GM12878 (cell line): ENCODE results near the gene THBS3. TPM values are rescaled to one million over a fixed set of nuclear protein-coding genes. Genes with fewer than 3 reads are reported as not detected.

Experiments
- BCL3 ChIP-seq: IDR thresholded peaks from 2 replicates; pipeline ENCODE4 v1.6.1; 2011; ENCODE audit warnings: borderline replicate concordance, low read depth, mild to moderate bottlenecking, moderate library complexity, low read length; ENCODE audit not compliant: insufficient read depth, poor library complexity, severe bottlenecking
- BMI1 ChIP-seq: fragments of 450-650 bp; IDR thresholded peaks from 2 replicates; pipeline ENCODE4 v1.6.1; 2016; ENCODE audit warnings: mild to moderate bottlenecking, moderate library complexity, borderline replicate concordance
- CBX3 ChIP-seq: fragments of 200-600 bp; sonication (generic); IDR thresholded peaks from 2 replicates; pipeline ENCODE4 v1.6.1; 2016; ENCODE audit warnings: low read depth, borderline replicate concordance
- CHD2 ChIP-seq: IDR thresholded peaks from 2 replicates; pipeline ENCODE4 v1.6.1; 2011; ENCODE audit warnings: low read depth, low read length, improper control_type of control experiment, borderline replicate concordance
- CREB1 ChIP-seq: IDR thresholded peaks from 2 replicates; pipeline ENCODE4 v1.6.1; 2012; ENCODE audit warnings: low read depth, mild to moderate bottlenecking, inconsistent platforms
- CUX1 ChIP-seq: IDR thresholded peaks from 2 replicates; pipeline ENCODE4 v1.6.1; 2012; ENCODE audit warnings: improper control_type of control experiment, low read depth, low read length; ENCODE audit not compliant: insufficient replicate concordance
- E2F8 ChIP-seq: fragments of 450-650 bp; IDR thresholded peaks from 2 replicates; pipeline ENCODE4 v1.6.1; 2018; ENCODE audit warnings: mild to moderate bottlenecking, low read depth, moderate library complexity; ENCODE audit not compliant: partially characterized antibody
- HSF1 ChIP-seq: fragments of 150-350 bp; IDR thresholded peaks from 2 replicates; pipeline ENCODE4 v1.6.1; 2014; ENCODE audit warnings: mild to moderate bottlenecking, low read depth, low read length
- LARP7 ChIP-seq: fragments of 450-650 bp; IDR thresholded peaks from 2 replicates; pipeline ENCODE4 v1.6.1; 2017; ENCODE audit warnings: mild to moderate bottlenecking
- POLR2AphosphoS5 ChIP-seq: IDR thresholded peaks from 2 replicates; pipeline ENCODE4 v1.6.1; 2011; ENCODE audit warnings: mild to moderate bottlenecking, low read length, inconsistent platforms
- RBBP5 ChIP-seq: fragments of 200-600 bp; sonication (generic); conservative IDR thresholded peaks from 2 replicates; pipeline ENCODE4 v1.6.1; 2016
- SP1 ChIP-seq: IDR thresholded peaks from one replicate; pipeline ENCODE4 v1.6.1; 2011; ENCODE audit warnings: low read depth, low read length
- SREBF2 ChIP-seq: IDR thresholded peaks from 2 replicates; pipeline ENCODE4 v1.6.1; 2012; ENCODE audit warnings: mild to moderate bottlenecking, low read length
- STAT1 ChIP-seq: fragments of 450-650 bp; conservative IDR thresholded peaks from 2 replicates; pipeline ENCODE4 v1.6.1; 2014; ENCODE audit warnings: antibody characterized with exemption, mild to moderate bottlenecking
- SUPT20H ChIP-seq: IDR thresholded peaks from 2 replicates; pipeline ENCODE4 v1.6.1; 2011; ENCODE audit warnings: low read depth, mild to moderate bottlenecking, low read length, moderate library complexity, borderline replicate concordance; ENCODE audit not compliant: control insufficient read depth
- polyA plus RNA-seq, 11 experiments: library from polyadenylated mRNA; depleted of rRNA in 4 of 11; unstranded in 6 of 11; stranded (reverse) in 5 of 11; fragments of >200 nt; fragmentation: Nextera tagmentation in 4 of 11; fragmentation: Illumina TruSeq in 1 of 11; extraction: Ambion mirVana in 4 of 11; extraction: Trizol in 1 of 11; gene quantifications; 1 replicate in 1 of 11; 2 replicates in 10 of 11; pipeline versions ENCODE4 v1.2.1 to v1.2.3, GENCODE V29; 2011 to 2016; ENCODE audit warnings: inconsistent platforms in 2 of 11, missing spikeins in 2 of 11, low read depth in 1 of 11
- total RNA-seq, 4 experiments: library from RNA; depleted of rRNA in 3 of 4; stranded (reverse); fragments of >200 nt in 3 of 4; fragmentation: Illumina TruSeq in 1 of 4; extraction: Trizol in 1 of 4; gene quantifications; 2 replicates each; pipeline versions ENCODE4 v1.2.1 to v1.2.3, GENCODE V29; 2013 to 2021

The THBS3 gene
- total and polyA plus RNA-seq, 10 of the 15 experiments (the other 5 are each of a cell fraction or from before 2014, with no cell fraction given), result 0.66 to 3.6 (median 2.0) TPM

- TF ChIP-seq HSF1, result no peak
- peak; percentile 85 for TF ChIP-seq POLR2AphosphoS5
- no peak for TF ChIP-seq SUPT20H
- 0 out of 2 replicates have a peak, but pooled peaks have one; percentile 16 for TF ChIP-seq BMI1
- peak; percentile 46; the same call in 1 of the 2 replicates for TF ChIP-seq CREB1
- no peak for TF ChIP-seq CUX1
- no peak for TF ChIP-seq CBX3
- TF ChIP-seq SP1, result peak; percentile 97
- no peak for TF ChIP-seq RBBP5
- no peak for TF ChIP-seq BCL3
- 0 out of 2 replicates have a peak, but pooled peaks have one; percentile 36 for TF ChIP-seq STAT1
- TF ChIP-seq CHD2, result peak; percentile 92
- TF ChIP-seq E2F8, result peak; percentile 98
- 0 out of 2 replicates have a peak, but pooled peaks have one; percentile 49 for TF ChIP-seq LARP7
- no peak for TF ChIP-seq SREBF2
Measured at GRCh38 chr1:155227261-155228095, 19.8 kb upstream of the THBS3 start (continued).
